ENCODE data around the gene KLRC4.

DNA sequence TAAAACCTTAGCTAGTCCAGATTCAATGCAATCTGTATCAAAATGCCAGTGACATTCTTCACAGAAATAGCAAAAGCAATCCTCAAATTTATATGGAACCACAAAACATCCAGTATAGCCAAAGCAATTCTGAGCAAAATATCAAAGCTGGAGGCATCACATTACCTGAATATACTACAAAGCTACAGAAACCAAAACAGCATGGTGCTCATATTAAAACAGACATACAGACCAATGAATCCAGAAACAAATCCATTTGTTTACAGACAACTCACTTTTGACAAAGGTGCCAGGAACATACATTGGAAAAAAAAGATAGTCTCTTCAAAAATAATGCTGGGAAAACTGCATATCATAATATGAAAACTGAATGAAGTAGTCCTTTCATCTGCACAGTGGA is 4.8 kb downstream of the KLRC4 start:
- TF ChIP-seq, protein P1, sequence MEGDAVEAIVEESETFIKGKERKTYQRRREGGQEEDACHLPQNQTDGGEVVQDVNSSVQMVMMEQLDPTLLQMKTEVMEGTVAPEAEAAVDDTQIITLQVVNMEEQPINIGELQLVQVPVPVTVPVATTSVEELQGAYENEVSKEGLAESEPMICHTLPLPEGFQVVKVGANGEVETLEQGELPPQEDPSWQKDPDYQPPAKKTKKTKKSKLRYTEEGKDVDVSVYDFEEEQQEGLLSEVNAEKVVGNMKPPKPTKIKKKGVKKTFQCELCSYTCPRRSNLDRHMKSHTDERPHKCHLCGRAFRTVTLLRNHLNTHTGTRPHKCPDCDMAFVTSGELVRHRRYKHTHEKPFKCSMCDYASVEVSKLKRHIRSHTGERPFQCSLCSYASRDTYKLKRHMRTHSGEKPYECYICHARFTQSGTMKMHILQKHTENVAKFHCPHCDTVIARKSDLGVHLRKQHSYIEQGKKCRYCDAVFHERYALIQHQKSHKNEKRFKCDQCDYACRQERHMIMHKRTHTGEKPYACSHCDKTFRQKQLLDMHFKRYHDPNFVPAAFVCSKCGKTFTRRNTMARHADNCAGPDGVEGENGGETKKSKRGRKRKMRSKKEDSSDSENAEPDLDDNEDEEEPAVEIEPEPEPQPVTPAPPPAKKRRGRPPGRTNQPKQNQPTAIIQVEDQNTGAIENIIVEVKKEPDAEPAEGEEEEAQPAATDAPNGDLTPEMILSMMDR (IDR thresholded peaks at IDR 0.05): no peak
- TF ChIP-seq POLR2AphosphoS5 (IDR thresholded peaks at IDR 0.05; ENCODE audit: insufficient read depth in 1 of 2, low read depth in 1 of 2): no peak
- no peak for TF ChIP-seq POLR2A (IDR thresholded peaks at IDR 0.05)
